Measurements from ENCODE around the gene LARP6.
"Not testable (repeated sequence)": the region's sequence is repeated elsewhere in the genome, so short reads cannot be mapped to it uniquely, and the experiment has no call there.

Gene LARP6

GRCh38 chr15:70853973-70854665 lies at the start of gene LARP6:
Gene LARP6, minus strand, starts transcription at chr15:70854157. Its CDS starts 69 bp downstream, at chr15:70854088.
- FAIRE-seq = no peak

GRCh38 chr15:70902107-70902506 lies 48.1 kb upstream of the LARP6 start:
- no peak for FAIRE-seq

GRCh38 chr15:70892912-70893560 lies 39.1 kb upstream of the LARP6 start:
- FAIRE-seq = peak; percentile 50

GRCh38 chr15:70892002-70892911 lies 38.3 kb upstream of the LARP6 start, which contains the start of the genes LRRC49 and THAP10:
Gene LRRC49, plus strand, starts transcription at chr15:70892826. Its CDS starts 69 bp downstream, at chr15:70892895.
Gene THAP10, minus strand, starts transcription at chr15:70892433. Its CDS starts 161 bp downstream, at chr15:70892272.
- FAIRE-seq = peak; percentile 95

- no peak for FAIRE-seq
These were observed 28.4 kb upstream of the LARP6 start for GRCh38 chr15:70882361-70882760.

- no peak for FAIRE-seq
These were observed 26.8 kb upstream of the LARP6 start for GRCh38 chr15:70880781-70881180.

GRCh38 chr15:70879401-70879800 lies 25.4 kb upstream of the LARP6 start:
- no peak for FAIRE-seq

GRCh38 chr15:70876683-70877082 lies 22.7 kb upstream of the LARP6 start:
- no peak for FAIRE-seq

GRCh38 chr15:70876011-70876410 lies 22.1 kb upstream of the LARP6 start:
- FAIRE-seq = no peak

GRCh38 chr15:70875001-70875782 lies 21.2 kb upstream of the LARP6 start:
- peak; percentile 93 for FAIRE-seq

- FAIRE-seq = no peak
These were observed 19.5 kb upstream of the LARP6 start for GRCh38 chr15:70873232-70874054.

GRCh38 chr15:70871490-70871889 lies 17.5 kb upstream of the LARP6 start:
- not testable (repeated sequence) for FAIRE-seq

GRCh38 chr15:70870051-70870450 lies 16.1 kb upstream of the LARP6 start:
- no peak for FAIRE-seq

GRCh38 chr15:70869346-70869745 lies 15.4 kb upstream of the LARP6 start:
- no peak for FAIRE-seq

GRCh38 chr15:70867911-70868467 lies 14.0 kb upstream of the LARP6 start:
- no peak for FAIRE-seq

- FAIRE-seq = no peak
These were observed 13.2 kb upstream of the LARP6 start for GRCh38 chr15:70866982-70867641.

GRCh38 chr15:70863450-70864218 lies 9.7 kb upstream of the LARP6 start:
- FAIRE-seq = no peak

- FAIRE-seq = no peak
These were observed 6.0 kb upstream of the LARP6 start for GRCh38 chr15:70859998-70860397.

GRCh38 chr15:70859322-70859908 lies 5.5 kb upstream of the LARP6 start:
- FAIRE-seq = no peak
